NCI-H446 treated with DMSO at 0.1 percent for 48 hours (cell line): ENCODE results near the gene RNF6.

Experiments
- DNase-seq: peaks from one replicate; lab custom pipeline; 2025; lab: John Stamatoyannopoulos, UW

Gene RNF6

DNA sequence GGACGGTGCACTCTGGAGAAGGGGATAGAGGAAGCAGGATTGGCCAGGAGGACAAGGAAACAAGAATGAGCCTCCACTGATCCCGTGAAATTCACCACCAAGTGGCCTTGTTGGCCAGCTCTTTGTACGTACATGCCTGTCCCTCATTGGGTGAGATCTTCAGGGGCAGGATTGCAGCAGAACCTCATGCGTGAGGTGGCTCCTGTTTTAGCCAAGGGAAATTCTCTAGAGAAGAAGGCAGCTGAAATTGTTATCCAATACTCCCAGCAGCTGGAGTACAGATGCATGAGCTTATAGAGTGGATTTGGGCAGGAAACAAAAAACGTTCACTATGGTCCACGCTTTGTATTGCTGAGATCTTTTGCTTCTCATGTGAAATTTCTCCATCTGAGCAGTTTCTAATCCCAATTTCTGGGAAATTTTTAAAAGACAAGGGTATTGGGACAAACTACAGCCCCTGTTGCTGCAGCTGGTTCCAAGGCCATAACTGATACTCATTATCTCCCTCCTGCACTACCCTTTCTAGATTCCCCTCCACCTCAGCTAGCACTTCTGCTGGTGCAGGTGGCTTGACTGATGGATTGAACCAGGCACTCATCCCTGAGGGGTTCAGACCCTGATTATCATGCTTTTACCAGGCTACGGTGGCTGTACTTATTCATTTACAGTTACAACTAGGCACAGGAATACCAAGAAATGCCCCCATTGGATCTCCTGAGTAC lies 3.9 kb upstream of the RNF6 start:
- no peak for DNase-seq

GRCh38 chr13:26222520-26223046 lies 469 bp upstream of the RNF6 start:
- no peak for DNase-seq

DNA sequence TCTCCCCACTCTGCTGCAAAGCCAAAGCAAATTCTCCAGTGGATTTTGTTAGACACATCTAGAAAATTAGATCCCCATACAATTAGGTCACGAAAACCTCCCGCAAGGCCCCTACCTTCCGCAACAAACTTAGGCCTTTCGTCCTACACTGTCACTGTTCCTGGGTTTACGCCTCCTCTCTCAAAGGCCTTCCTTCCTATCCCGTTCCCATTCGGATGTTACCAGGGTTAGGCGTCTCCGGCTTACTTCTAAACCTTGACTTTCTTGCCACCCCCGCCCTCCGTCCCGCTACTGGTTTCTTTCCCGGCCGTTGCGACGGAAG lies 754 bp downstream of the RNF6 start:
- DNase-seq, result no peak

DNA sequence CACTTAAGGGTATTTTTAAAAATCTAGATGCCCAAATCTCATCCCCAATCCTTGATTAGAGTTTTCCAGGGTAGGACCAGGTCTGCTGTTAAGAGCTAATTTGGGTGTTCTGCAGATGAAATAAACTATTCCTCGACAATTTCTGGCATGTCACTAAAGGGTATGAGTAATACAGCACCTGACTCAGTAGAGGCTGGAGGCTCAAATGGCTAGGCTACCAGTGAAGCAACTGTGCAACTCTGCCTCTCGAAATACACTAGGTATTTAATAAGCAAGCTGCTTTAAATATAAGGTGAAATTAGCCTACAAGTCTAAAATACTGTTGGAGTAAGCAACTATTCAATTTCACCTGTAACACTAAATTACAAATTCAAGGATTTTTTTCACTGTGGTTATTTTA lies 1.5 kb downstream of the RNF6 start:
- DNase-seq, result no peak

GRCh38 chr13:26219726-26220125 lies 2.4 kb downstream of the RNF6 start:
- DNase-seq, result no peak

DNA sequence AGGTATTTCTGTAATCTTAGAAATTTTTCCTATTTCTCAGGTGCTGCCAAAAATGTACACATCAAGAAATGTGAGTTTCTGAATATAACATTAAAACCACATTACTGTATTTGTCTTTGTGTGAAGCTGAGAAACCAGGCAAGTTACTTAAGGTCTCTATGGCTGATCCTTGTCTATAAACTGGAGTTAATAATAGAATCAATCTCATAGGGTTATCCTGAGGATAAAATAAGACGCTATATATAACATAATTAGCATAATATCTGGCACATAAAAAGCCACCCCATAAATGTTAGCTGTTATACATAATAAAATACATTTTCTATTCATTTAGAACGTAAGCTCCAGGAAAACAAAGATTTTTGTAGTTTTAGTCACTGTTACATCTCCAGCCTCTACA lies 6.1 kb downstream of the RNF6 start:
- no peak for DNase-seq

DNA sequence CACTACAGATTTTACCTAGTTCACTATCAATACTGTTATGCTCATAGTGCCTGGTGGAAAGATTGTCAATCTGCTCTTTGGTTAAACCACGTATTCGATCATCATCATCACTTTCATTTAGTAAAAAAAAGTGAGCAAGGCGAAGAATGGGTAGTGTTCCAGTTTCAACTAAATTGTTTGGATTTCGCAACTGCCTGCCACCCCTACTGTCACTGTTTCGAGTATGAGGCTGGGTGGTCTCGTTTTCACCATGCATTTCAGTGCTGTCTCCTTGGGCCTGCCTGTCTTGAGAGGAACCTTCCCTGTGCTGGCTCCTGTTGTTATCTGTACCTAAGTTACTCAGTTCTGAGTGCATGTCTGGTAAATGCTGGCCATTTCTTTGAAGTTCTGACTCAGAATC lies 8.1 kb downstream of the RNF6 start:
- DNase-seq, result no peak

- DNase-seq, result no peak
Measured at GRCh38 chr13:26213345-26213744, 8.8 kb downstream of the RNF6 start.

GRCh38 chr13:26208287-26208686 lies 13.8 kb downstream of the RNF6 start:
- no peak for DNase-seq

DNA sequence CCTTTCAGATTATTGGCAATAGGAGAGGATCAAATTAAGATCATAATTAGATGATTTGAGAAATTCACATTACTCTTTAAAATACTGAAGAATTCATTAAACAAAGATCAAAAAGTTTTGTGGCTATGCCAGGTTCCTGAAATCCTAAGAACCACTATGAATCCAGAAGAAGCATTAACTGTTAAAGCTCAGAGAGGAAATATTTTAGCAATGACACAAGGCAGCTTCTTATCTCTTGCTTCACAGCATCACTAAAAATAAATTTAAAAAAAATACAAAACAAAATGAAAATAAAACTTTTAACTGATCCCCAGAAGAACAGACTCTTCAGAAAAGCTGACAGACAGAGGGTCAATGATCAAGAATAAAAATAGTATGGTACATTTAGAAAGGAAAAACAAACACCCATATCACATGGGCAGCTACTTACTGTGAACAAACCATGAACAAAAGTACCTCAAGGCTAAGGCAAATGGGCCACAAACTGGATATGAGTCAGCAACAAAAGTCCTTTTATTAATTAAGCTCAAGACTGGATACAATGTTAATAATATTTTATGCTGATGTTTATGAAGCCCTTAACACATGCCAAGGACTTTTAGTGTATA lies 19.6 kb downstream of the RNF6 start:
- DNase-seq, result no peak

- DNase-seq, result no peak
Measured at GRCh38 chr13:26200811-26201210, 21.3 kb downstream of the RNF6 start.

GRCh38 chr13:26198116-26198515 lies 24.0 kb downstream of the RNF6 start:
- no peak for DNase-seq

DNA sequence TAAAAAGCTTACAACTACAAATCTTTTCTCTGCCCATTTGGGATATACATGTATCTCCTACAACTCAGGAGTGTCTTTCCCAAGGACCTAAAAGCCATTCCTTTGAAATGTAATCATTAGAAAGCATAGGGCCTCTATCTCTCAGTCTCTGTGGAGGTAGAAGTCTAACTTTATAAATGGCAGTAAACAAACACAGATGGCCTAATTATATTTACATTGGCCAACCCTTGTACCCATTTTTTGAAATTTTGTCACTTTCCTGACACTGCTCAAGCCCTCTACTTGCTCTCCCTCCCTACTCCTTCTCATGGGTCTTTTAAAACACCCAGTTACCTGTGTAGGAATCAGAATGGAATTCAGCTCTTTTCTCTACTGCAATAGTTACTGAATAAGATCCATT lies 24.8 kb downstream of the RNF6 start:
- DNase-seq, result no peak

- no peak for DNase-seq
Measured at GRCh38 chr13:26186995-26187394, 35.1 kb downstream of the RNF6 start.

GRCh38 chr13:26186118-26186870 lies 35.8 kb downstream of the RNF6 start:
- DNase-seq, result no peak

DNA sequence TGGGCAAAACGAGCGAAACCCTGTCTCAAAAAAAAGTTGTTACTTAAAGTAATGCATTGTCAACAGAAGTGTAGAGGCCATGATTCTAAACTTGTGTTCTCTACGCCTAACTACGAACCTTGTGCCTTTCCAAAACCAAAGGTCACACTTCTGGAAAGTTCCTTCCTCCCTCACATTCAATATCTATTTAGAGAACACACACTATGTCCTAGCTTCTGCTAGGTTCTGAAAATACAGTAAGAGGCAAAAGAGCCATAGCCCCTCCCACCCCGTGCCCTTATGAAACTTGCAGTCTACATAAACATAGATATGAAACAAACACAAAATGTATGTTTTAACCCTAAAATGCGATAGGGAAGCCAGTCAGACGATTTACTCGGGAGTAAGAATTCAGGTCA lies 36.4 kb downstream of the RNF6 start:
- DNase-seq, result no peak

DNA sequence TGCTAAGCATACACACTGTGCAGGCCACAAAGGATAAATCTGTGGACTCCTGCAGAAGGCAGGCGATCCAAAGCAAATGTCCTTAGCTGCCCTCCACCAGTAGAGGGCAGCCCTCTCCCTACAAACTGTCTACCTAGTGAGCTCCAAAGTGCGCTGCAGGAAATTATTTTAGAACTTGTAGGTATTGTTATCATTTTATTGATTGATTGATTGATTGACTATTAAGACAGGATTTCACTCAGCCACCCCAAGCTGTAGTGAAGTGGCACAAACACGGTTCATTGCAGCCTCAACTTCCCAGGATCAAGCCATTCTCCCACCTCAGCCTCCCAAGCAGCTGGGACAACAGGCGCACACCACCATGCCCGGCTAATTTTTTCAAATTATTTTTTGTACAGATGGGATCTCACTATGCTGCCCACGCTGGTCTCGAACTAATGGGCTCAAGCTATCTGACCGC lies 37.3 kb downstream of the RNF6 start:
- peak; percentile 4 for DNase-seq

DNA sequence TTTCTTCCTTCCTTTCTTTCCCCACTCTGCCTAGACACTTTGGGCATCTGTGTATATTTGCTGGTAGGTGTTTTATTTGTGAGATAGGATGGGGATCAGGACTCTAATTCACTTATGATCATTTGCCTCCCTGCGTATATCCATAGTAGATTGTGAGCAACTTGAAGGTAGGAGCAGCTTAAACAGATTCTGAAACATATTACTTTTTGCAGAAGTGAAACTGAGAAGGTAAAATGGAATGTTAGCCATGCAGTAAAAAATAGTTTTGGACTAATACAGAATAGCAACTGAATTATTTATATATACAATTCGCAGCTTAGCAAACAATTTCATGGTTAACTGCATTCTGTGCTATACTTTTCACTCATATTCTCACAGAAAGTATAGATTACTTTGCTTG lies 38.7 kb downstream of the RNF6 start:
- DNase-seq, result no peak

- DNase-seq, result no peak
Measured at GRCh38 chr13:26179344-26179743, 42.8 kb downstream of the RNF6 start.

GRCh38 chr13:26168835-26169234 lies 53.3 kb downstream of the RNF6 start:
- no peak for DNase-seq

GRCh38 chr13:26168237-26168814 lies 53.8 kb downstream of the RNF6 start:
- DNase-seq, result no peak

DNA sequence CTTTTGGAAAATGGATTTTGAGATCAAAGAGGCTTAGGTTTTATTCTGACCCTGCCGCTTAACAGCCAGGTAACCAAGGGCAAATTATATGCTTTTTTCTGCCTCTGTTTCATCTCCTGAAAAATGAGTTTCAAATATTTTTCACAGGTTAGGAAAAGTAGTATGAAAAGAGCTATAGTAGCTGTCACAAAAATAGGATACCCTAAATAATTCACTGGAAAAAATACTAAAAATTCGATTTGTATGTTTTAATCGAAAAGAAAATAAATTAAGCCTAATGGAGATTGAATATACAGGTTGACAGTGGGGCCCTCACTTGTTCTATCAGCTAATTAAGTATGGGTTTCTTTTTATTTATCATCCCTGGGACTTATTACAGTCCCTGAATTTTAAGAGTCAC lies 58.3 kb downstream of the RNF6 start:
- no peak for DNase-seq
